H1 (cell line): ENCODE measurements around the gene TMEM181. TPM values are rescaled to one million over a fixed set of nuclear protein-coding genes. Genes with fewer than 3 reads are reported as not detected.

ENCODE experiments used
- CTCF ChIA-PET: fragments of 300-600 bp; sonication (Branson Sonifier 250); formaldehyde crosslinking; loops from one replicate; lab custom pipeline; 2021; ENCODE audit not compliant: partially characterized antibody; lab: Charles Lee
- POLR2A ChIA-PET: fragments of 300-600 bp; sonication (Branson Sonifier 250); formaldehyde crosslinking; loops from one replicate; lab custom pipeline; 2021; ENCODE audit warnings: inconsistent platforms; ENCODE audit not compliant: partially characterized antibody; lab: Charles Lee
- DNase-seq, 2 experiments: peaks; one replicate each; pipeline versions ENCODE4 v3.0.0 to v3.0.0-alpha.2; 2010 to 2022; ENCODE audit warnings: low spot score in 2 of 2, low read depth in 1 of 2, mixed read lengths in 1 of 2
- FAIRE-seq: peaks from 2 replicates; lab custom pipeline; 2011; peaks lifted over from hg19 to GRCh38; lab: Jason Lieb, UNC
- H2AFZ ChIP-seq: 2 replicates; pipeline ENCODE4 v1.8.1; 2012; ENCODE audit warnings: low read length, inconsistent platforms
- H2AK5ac ChIP-seq: 2 replicates; pipeline ENCODE4 v1.6.1; 2013; ENCODE audit warnings: low read depth, low read length
- H2BK120ac ChIP-seq: replicated peaks from 2 replicates; pipeline ENCODE3; 2013; ENCODE audit warnings: low read depth, low read length, inconsistent platforms
- H2BK12ac ChIP-seq: 2 replicates; pipeline ENCODE4 v1.6.1; 2013; ENCODE audit warnings: low read depth, low read length
- H2BK15ac ChIP-seq: 2 replicates; pipeline ENCODE4 v1.6.1; 2013; ENCODE audit warnings: low read length
- H2BK20ac ChIP-seq: 2 replicates; pipeline ENCODE4 v1.6.1; 2013; ENCODE audit warnings: low read length
- H2BK5ac ChIP-seq: 2 replicates; pipeline ENCODE4 v1.6.1; 2013; ENCODE audit warnings: low read depth, low read length
- H3K14ac ChIP-seq: 2 replicates; pipeline ENCODE4 v1.6.1; 2013; ENCODE audit warnings: inconsistent platforms; ENCODE audit not compliant: insufficient read length
- H3K18ac ChIP-seq: 2 replicates; pipeline ENCODE4 v1.6.1; 2013; ENCODE audit warnings: low read length; ENCODE audit errors: extremely low read depth
- H3K23ac ChIP-seq: 2 replicates; pipeline ENCODE4 v1.6.1; 2013; ENCODE audit warnings: inconsistent platforms; ENCODE audit not compliant: insufficient read length
- H3K23me2 ChIP-seq: 2 replicates; pipeline ENCODE4 v1.6.1; 2013; ENCODE audit warnings: low read depth, low read length
- H3K27ac ChIP-seq: 2 replicates; pipeline ENCODE4 v1.6.1; 2011; ENCODE audit warnings: low read depth, low read length, inconsistent platforms
- H3K27me3 ChIP-seq, 4 experiments: replicated peaks in 1 of 4; 1 replicate in 1 of 4; 2 replicates in 3 of 4; pipeline versions ENCODE4 v1.6.1 to v1.8.1; 2011 to 2013; ENCODE audit warnings: low read length in 3 of 4, mild to moderate bottlenecking in 3 of 4, inconsistent platforms in 2 of 4, mixed read lengths in 2 of 4, moderate library complexity in 1 of 4; ENCODE audit not compliant: control insufficient read depth in 3 of 4, insufficient read depth in 3 of 4; ENCODE audit errors: extremely low read depth in 1 of 4
- H3K36me3 ChIP-seq, 4 experiments: 2 replicates each; pipeline versions ENCODE4 v1.6.1 to v1.8.1; 2011 to 2013; ENCODE audit warnings: mild to moderate bottlenecking in 4 of 4, low read length in 3 of 4, moderate library complexity in 2 of 4, control low read depth in 1 of 4, inconsistent platforms in 1 of 4; ENCODE audit not compliant: insufficient read depth in 4 of 4, control insufficient read depth in 2 of 4
- H3K4ac ChIP-seq: replicated peaks from 2 replicates; pipeline ENCODE3; 2013; ENCODE audit warnings: low read length, low read depth, mixed read lengths, inconsistent platforms; ENCODE audit not compliant: insufficient read length
- H3K4me1 ChIP-seq, 4 experiments: replicated peaks in 1 of 4; 1 replicate in 1 of 4; 2 replicates in 3 of 4; pipeline versions ENCODE4 v1.6.1 to v1.8.1; 2011 to 2013; ENCODE audit warnings: low read length in 3 of 4, inconsistent platforms in 2 of 4, mixed read lengths in 1 of 4; ENCODE audit not compliant: insufficient read depth in 4 of 4, control insufficient read depth in 3 of 4
- H3K4me2 ChIP-seq, 2 experiments: 2 replicates each; pipeline versions ENCODE4 v1.6.1 to v1.8.1; 2011 to 2013; ENCODE audit warnings: low read depth in 2 of 2, low read length in 2 of 2, control low read depth in 1 of 2, inconsistent platforms in 1 of 2, mild to moderate bottlenecking in 1 of 2; ENCODE audit not compliant: insufficient read depth in 1 of 2
- H3K4me3 ChIP-seq, 4 experiments: fragments of 200-600, 300-600 bp in 1 of 4; sonication (generic), shearing (Covaris generic), sonication (Bioruptor Twin) in 1 of 4; 2 replicates each; pipeline versions ENCODE4 v1.5.1 to v1.8.1; 2011 to 2016; ENCODE audit warnings: low read length in 4 of 4, low read depth in 3 of 4, control low read depth in 2 of 4, inconsistent platforms in 2 of 4, mild to moderate bottlenecking in 2 of 4, mixed read lengths in 1 of 4, moderate library complexity in 1 of 4; ENCODE audit not compliant: insufficient read depth in 2 of 4; ENCODE audit errors: extremely low read depth in 1 of 4
- H3K56ac ChIP-seq: replicated peaks from 2 replicates; pipeline ENCODE3; 2013; ENCODE audit warnings: low read depth, mild to moderate bottlenecking, mixed read lengths, low read length, inconsistent platforms; ENCODE audit not compliant: insufficient read length
- H3K79me1 ChIP-seq: 2 replicates; pipeline ENCODE4 v1.6.1; 2013; ENCODE audit warnings: low read depth, low read length, control low read depth
- H3K79me2 ChIP-seq, 2 experiments: 2 replicates each; pipeline versions ENCODE4 v1.6.1 to v1.8.1; 2012 to 2013; ENCODE audit warnings: low read length in 2 of 2, mild to moderate bottlenecking in 2 of 2, inconsistent platforms in 1 of 2; ENCODE audit not compliant: insufficient read depth in 2 of 2, control insufficient read depth in 1 of 2
- H3K9ac ChIP-seq, 4 experiments: replicated peaks in 1 of 4; 1 replicate in 1 of 4; 2 replicates in 3 of 4; pipeline versions ENCODE4 v1.6.1 to v1.8.1; 2011 to 2013; ENCODE audit warnings: low read depth in 3 of 4, low read length in 3 of 4, control low read depth in 2 of 4, mild to moderate bottlenecking in 2 of 4, moderate library complexity in 2 of 4, inconsistent platforms in 1 of 4; ENCODE audit errors: extremely low read depth in 1 of 4
- H3K9me3 ChIP-seq, 2 experiments: 2 replicates each; pipeline versions ENCODE4 v1.6.1 to v1.8.1; 2012 to 2013; ENCODE audit warnings: mild to moderate bottlenecking in 2 of 2, moderate library complexity in 2 of 2, control low read depth in 1 of 2, inconsistent platforms in 1 of 2, low read depth in 1 of 2, low read length in 1 of 2, mixed read lengths in 1 of 2; ENCODE audit not compliant: insufficient read depth in 2 of 2
- H4K20me1 ChIP-seq, 2 experiments: replicated peaks in 1 of 2; 2 replicates each; pipeline versions ENCODE3 to v1.8.1; 2011 to 2013; ENCODE audit warnings: inconsistent platforms in 2 of 2, low read length in 2 of 2, mild to moderate bottlenecking in 1 of 2; ENCODE audit not compliant: insufficient read depth in 2 of 2, control insufficient read depth in 1 of 2
- H4K5ac ChIP-seq: 2 replicates; pipeline ENCODE4 v1.6.1; 2013; ENCODE audit warnings: low read length, low read depth, mixed read lengths, inconsistent platforms; ENCODE audit not compliant: insufficient read length
- H4K8ac ChIP-seq: 2 replicates; pipeline ENCODE4 v1.8.0; 2013; ENCODE audit warnings: mild to moderate bottlenecking, moderate library complexity, low read length, inconsistent platforms; ENCODE audit not compliant: insufficient read depth; ENCODE audit errors: extremely low read depth
- H4K91ac ChIP-seq: replicated peaks from 2 replicates; pipeline ENCODE3; 2013; ENCODE audit warnings: low read length, mixed read lengths, inconsistent platforms; ENCODE audit not compliant: insufficient read length
- BCL11A ChIP-seq, 2 experiments: IDR thresholded peaks; one replicate each; pipeline ENCODE4 v1.6.1; 2011; ENCODE audit warnings: low read depth in 2 of 2, low read length in 2 of 2, mild to moderate bottlenecking in 2 of 2
- E2F6 ChIP-seq: IDR thresholded peaks from 2 replicates; pipeline ENCODE4 v1.6.1; 2012; ENCODE audit warnings: inconsistent platforms
- KDM4A ChIP-seq: IDR thresholded peaks from one replicate; pipeline ENCODE4 v1.7.1; 2012; ENCODE audit warnings: low read depth, mild to moderate bottlenecking, moderate library complexity, low read length, inconsistent platforms; ENCODE audit not compliant: severe bottlenecking
- KDM5A ChIP-seq: fragments of 200-600 bp; IDR thresholded peaks from 2 replicates; pipeline ENCODE4 v1.7.1; 2012; ENCODE audit warnings: mild to moderate bottlenecking, low read length, inconsistent platforms, mixed read lengths
- MAFK ChIP-seq: IDR thresholded peaks from 2 replicates; pipeline ENCODE4 v1.6.1; 2012; ENCODE audit warnings: low read depth, mild to moderate bottlenecking, improper control_type of control experiment, low read length
- NANOG ChIP-seq: IDR thresholded peaks from 2 replicates; pipeline ENCODE4 v1.6.1; 2011; ENCODE audit warnings: low read length, low read depth, mild to moderate bottlenecking, inconsistent platforms; ENCODE audit not compliant: insufficient read depth, poor library complexity, severe bottlenecking
- POLR2A ChIP-seq, 2 experiments: IDR thresholded peaks; 1 replicate in 1 of 2; 2 replicates in 1 of 2; pipeline ENCODE4 v1.6.1; 2011; ENCODE audit warnings: low read depth in 2 of 2, low read length in 2 of 2, mild to moderate bottlenecking in 2 of 2; ENCODE audit errors: control extremely low read depth in 1 of 2
- SAP30 ChIP-seq: fragments of 300-600 bp; sonication (generic); IDR thresholded peaks from 2 replicates; pipeline ENCODE4 v1.7.1; 2012; ENCODE audit warnings: low read length, moderate library complexity, mild to moderate bottlenecking, inconsistent platforms; ENCODE audit not compliant: insufficient read depth, insufficient replicate concordance
- SIN3A ChIP-seq, 2 experiments: IDR thresholded peaks in 1 of 2; conservative IDR thresholded peaks in 1 of 2; 2 replicates each; pipeline ENCODE4 v1.6.1; 2011 to 2012; ENCODE audit warnings: low read length in 2 of 2, improper control_type of control experiment in 1 of 2, low read depth in 1 of 2, mild to moderate bottlenecking in 1 of 2
- TBP ChIP-seq: IDR thresholded peaks from 2 replicates; pipeline ENCODE4 v1.6.1; 2011; ENCODE audit warnings: low read depth, low read length, improper control_type of control experiment
- WGBS, 2 experiments: shearing (Covaris generic) in 1 of 2; methylation state at CpG; one replicate each; pipeline versions ENCODE4 v1.1.6 to v1.1.7; 2013 to 2015; ENCODE audit warnings: low lambda C conversion rate in 2 of 2, mixed read lengths in 2 of 2, inconsistent platforms in 1 of 2, low coverage in 1 of 2, missing lambda C conversion rate in 1 of 2; ENCODE audit not compliant: insufficient replicate concordance in 2 of 2, insufficient coverage in 1 of 2, insufficient read length in 1 of 2; ENCODE audit errors: extremely low coverage in 1 of 2, missing lambda C conversion rate in 1 of 2; 5-methylcytosine and 5-hydroxymethylcytosine counted together
- polyA plus RNA-seq, 7 experiments: library from polyadenylated mRNA; depleted of rRNA in 3 of 7; stranded (reverse) in 5 of 7; unstranded in 2 of 7; fragments of >200 nt in 5 of 7; fragments of 200-250 nt in 2 of 7; gene quantifications; 1 replicate in 5 of 7; 2 replicates in 1 of 7; 4 replicates in 1 of 7; pipeline versions ENCODE4 v1.2.1 to v1.2.3, GENCODE V29; 2011 to 2013; ENCODE audit warnings: missing spikeins in 2 of 7, mixed read lengths in 2 of 7
- total RNA-seq: library from RNA; stranded (reverse); fragmentation: NEBNext Ultra II Directional; extraction: Animal tissue kit (Norgen Biotek cat#: 25700); gene quantifications from 2 replicates; pipeline ENCODE4 v1.2.1, GENCODE V29; 2021

The TMEM181 gene
- total and polyA plus RNA-seq, 2 of the 8 experiments (the other 6 are each of a cell fraction or from before 2014, with no cell fraction given): 8.6 to 19.0 TPM

GRCh38 chr6:158564243-158565121, 4.6 kb downstream of the TMEM181 start:
- peaks cover 39 to 48% of the 10 kb centered on the region in 2 experiments for H4K20me1 ChIP-seq

More at GRCh38 chr6:158564243-158565121, 4.6 kb downstream of the TMEM181 start:
- no peak overlapping the region for H3K56ac ChIP-seq
- H3K4ac ChIP-seq: no peak overlapping the region
- no peak overlapping the region for H2BK20ac ChIP-seq
- H3K27me3 ChIP-seq: no peaks in the 10 kb centered on the region
- H3K14ac ChIP-seq: no peak overlapping the region
- H2BK15ac ChIP-seq: no peak overlapping the region
- H3K4me1 ChIP-seq: peaks cover 5 to 13% (median 12%) of the 10 kb centered on the region in 4 experiments
- FAIRE-seq (no peak), DNase-seq (no peak)
- no peak overlapping the region for H2BK120ac ChIP-seq
- peaks cover 3% of the 10 kb centered on the region; the same call in 1 of the 2 replicates for H3K23me2 ChIP-seq
- no peak overlapping the region for H4K5ac ChIP-seq
- no peak overlapping the region; a peak in 1 of 4 replicates for H3K4me2 ChIP-seq
- peaks cover 7 to 88% of the 10 kb centered on the region in 2 experiments; a peak in 3 of 4 replicates for H3K79me2 ChIP-seq
- H3K36me3 ChIP-seq: no peaks in the 10 kb centered on the region
- H2BK5ac ChIP-seq: peak overlapping the region; percentile 56; the same call in 1 of the 2 replicates
- H2BK12ac ChIP-seq: no peak overlapping the region
- no peak overlapping the region for H4K91ac ChIP-seq
- no peak overlapping the region for H3K23ac ChIP-seq
- H3K79me1 ChIP-seq: peaks cover 45% of the 10 kb centered on the region
- H2AFZ ChIP-seq: no peak overlapping the region
- peak overlapping the region; percentile 58; the same call in 1 of the 2 replicates for H4K8ac ChIP-seq
- ChIA-PET POLR2A (interaction anchor here (0.7 kb wide), 1 partner anchor 42 kb away, joined by 3 read pairs; no protein-coding TSS in a partner anchor), CTCF (interaction anchor here (0.6 to 2.6 kb wide), 11 partner anchors 12 to 350 kb away, joined by 3 to 8 read pairs (median 4); partner anchors contain the start of gene SYTL3)
- H2AK5ac ChIP-seq: no peak overlapping the region
- WGBS, 2 experiments: 97% methylated on average over 16 of the region's 16 CpGs; no CpG with 5 or more reads in 1 of the 2 experiments
- no peak overlapping the region for H3K18ac ChIP-seq
- no peak overlapping the region for H3K27ac ChIP-seq
- H3K4me3 ChIP-seq: no peak overlapping the region
- TF ChIP-seq TBP (no peak), KDM5A (no peak), POLR2A (IDR thresholded peaks at IDR 0.05; ENCODE audit: control extremely low read depth in 1 of 2, low read depth in 2 of 2, low read length in 2 of 2) (no peak), KDM4A (no peak), BCL11A (IDR thresholded peaks at IDR 0.05; ENCODE audit: low read depth in 2 of 2, low read length in 2 of 2) (no peak), MAFK (no peak), SIN3A (conservative IDR thresholded peaks at IDR 0.05 in 1 of 2, IDR thresholded peaks at IDR 0.05 in 1 of 2; ENCODE audit: low read depth in 1 of 2, low read length in 2 of 2) (no peak), E2F6 (no peak), SAP30 (no peak), NANOG (no peak)
- no peaks in the 10 kb centered on the region for H3K9me3 ChIP-seq
- no peak overlapping the region for H3K9ac ChIP-seq
